Muscle of back (tissue), 11 donors: ENCODE results near the gene DROSHA. TPM values are rescaled to one million over a fixed set of nuclear protein-coding genes. Genes with fewer than 3 reads are reported as not detected.

Experiments used
- DNase-seq, 3 donors: peaks; one replicate each; pipeline versions ENCODE4 v3.0.0 to v3.0.0-alpha.2; 2013
- polyA plus RNA-seq, 10 donors: library from polyadenylated mRNA; unstranded; fragments of 120-200 nt; gene quantifications; one replicate each; pipeline ENCODE4 v1.2.1, GENCODE V29; 2013; ENCODE audit not compliant: insufficient read length in 10 of 10

Gene DROSHA
- polyA plus RNA-seq, 10 donors = 35.4 to 58.4 (median 44.2) TPM

GRCh38 chr5:31383734-31384133 lies 148.2 kb downstream of the DROSHA start:
- no peak for DNase-seq

GRCh38 chr5:31382051-31382878 lies 149.6 kb downstream of the DROSHA start:
- no peak for DNase-seq

- DNase-seq = no peak
These were observed 150.6 kb downstream of the DROSHA start for GRCh38 chr5:31381299-31381698.

GRCh38 chr5:31380049-31380448 lies 151.8 kb downstream of the DROSHA start:
- DNase-seq = no peak

GRCh38 chr5:31378838-31379237 lies 153.1 kb downstream of the DROSHA start:
- DNase-seq = no peak

- no peak for DNase-seq
These were observed 153.8 kb downstream of the DROSHA start for GRCh38 chr5:31378136-31378535.

- no peak for DNase-seq
These were observed 154.5 kb downstream of the DROSHA start for GRCh38 chr5:31377274-31377946.

GRCh38 chr5:31375999-31376720 lies 155.7 kb downstream of the DROSHA start:
- no peak for DNase-seq

- no peak for DNase-seq
These were observed 159.8 kb downstream of the DROSHA start for GRCh38 chr5:31372124-31372523.

- DNase-seq = peak in 1 of 3 donors; percentile 51
These were observed 165.0 kb downstream of the DROSHA start for GRCh38 chr5:31366941-31367340.

- no peak for DNase-seq
These were observed 166.1 kb downstream of the DROSHA start for GRCh38 chr5:31365776-31366175.

- peak in 1 of 3 donors; percentile 80 for DNase-seq
These were observed 166.8 kb downstream of the DROSHA start for GRCh38 chr5:31364881-31365636.

- peak in 1 of 3 donors; percentile 8 for DNase-seq
These were observed 168.8 kb downstream of the DROSHA start for GRCh38 chr5:31362931-31363568.

GRCh38 chr5:31362529-31362900 lies 169.4 kb downstream of the DROSHA start:
- peak in 1 of 3 donors; percentile 54 for DNase-seq

- DNase-seq = peak in 1 of 3 donors; percentile 22
These were observed 170.0 kb downstream of the DROSHA start for GRCh38 chr5:31361704-31362528.

- peak in 1 of 3 donors; percentile 74 for DNase-seq
These were observed 170.7 kb downstream of the DROSHA start for GRCh38 chr5:31361234-31361633.

- DNase-seq = no peak
These were observed 172.1 kb downstream of the DROSHA start for GRCh38 chr5:31359839-31360238.

- DNase-seq = no peak
These were observed 174.9 kb downstream of the DROSHA start for GRCh38 chr5:31357038-31357437.

GRCh38 chr5:31355337-31355736 lies 176.6 kb downstream of the DROSHA start:
- DNase-seq = no peak
